ENCODE results near the gene RAD18.

DNA sequence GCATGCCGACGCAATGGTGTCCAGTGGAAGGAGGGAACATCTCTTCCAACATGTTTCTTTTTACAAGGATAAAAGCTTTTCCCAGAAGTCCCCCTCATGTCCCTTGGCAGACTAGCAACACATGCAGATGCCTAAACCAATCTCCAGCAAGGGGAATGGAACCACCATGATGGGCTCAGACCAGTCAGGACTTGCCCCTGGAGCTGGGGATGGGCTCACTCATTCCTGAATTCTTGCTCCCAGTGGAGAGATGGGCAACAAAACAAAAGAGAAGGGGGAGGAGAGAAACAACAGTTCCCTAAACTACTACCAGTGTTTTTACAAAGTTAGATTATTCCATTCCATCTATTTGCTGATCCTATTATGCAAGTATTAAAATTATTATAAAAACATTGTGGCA is 117.1 kb downstream of the RAD18 start:
- no peak for TF ChIP-seq CTCF (IDR thresholded peaks at IDR 0.05)
- no peak for TF ChIP-seq EP300 (IDR thresholded peaks at IDR 0.05)
